Stomach (tissue), 9 donors: ENCODE data around the gene HSPBP1. TPM values are rescaled to one million over a fixed set of nuclear protein-coding genes. Genes with fewer than 3 reads are reported as not detected.

ENCODE experiments used
- DNase-seq, 2 donors: peaks; one replicate each; pipeline versions ENCODE4 v3.0.0 to v3.0.0-alpha.2; 2013 to 2019
- H3K27ac ChIP-seq, 5 donors: fragments of 200-600 bp in 4 of 5; sonication (generic) in 4 of 5; one replicate each; pipeline ENCODE4 v1.5.1; 2013 to 2019; ENCODE audit warnings: mild to moderate bottlenecking in 1 of 5, moderate library complexity in 1 of 5
- H3K27me3 ChIP-seq, 3 donors: fragments of 200-600 bp; sonication (generic); one replicate each; pipeline ENCODE4 v1.5.1; 2017 to 2019; ENCODE audit warnings: mixed run types in 1 of 3
- H3K36me3 ChIP-seq, 4 donors: fragments of 200-600 bp; sonication (generic); 1 replicate in 3 of 4; 2 replicates in 1 of 4; pipeline ENCODE4 v1.5.1; 2016 to 2019
- H3K4me1 ChIP-seq, 4 donors: fragments of 200-600 bp; sonication (generic); one replicate each; pipeline ENCODE4 v1.5.1; 2016 to 2019
- H3K4me3 ChIP-seq, 4 donors: fragments of 200-600 bp; sonication (generic) in 3 of 4; one replicate each; pipeline ENCODE4 v1.5.1; 2016 to 2019; ENCODE audit warnings: mild to moderate bottlenecking in 1 of 4
- H3K9me3 ChIP-seq, 4 donors: fragments of 200-600 bp; sonication (generic); one replicate each; pipeline ENCODE4 v1.5.1; 2016 to 2019
- EP300 ChIP-seq: sonication (generic); formaldehyde crosslinking; IDR thresholded peaks from one replicate; pipeline ENCODE4 v1.6.1; 2017; ENCODE audit warnings: antibody characterized with exemption
- POLR2A ChIP-seq, 4 donors: fragments of 450-650 bp; IDR thresholded peaks; one replicate each; pipeline ENCODE4 v1.6.1; 2016; ENCODE audit warnings: antibody characterized with exemption in 4 of 4, control low read depth in 2 of 4, mild to moderate bottlenecking in 1 of 4, moderate library complexity in 1 of 4
- POLR2AphosphoS5 ChIP-seq, 3 donors: sonication (generic); formaldehyde crosslinking; IDR thresholded peaks; one replicate each; pipeline ENCODE4 v1.6.1; 2016; ENCODE audit warnings: antibody characterized with exemption in 3 of 3
- WGBS, 5 donors: extraction: QIAGEN DNeasy Blood & Tissue Kit in 3 of 5; methylation state at CpG; one replicate each; pipeline versions ENCODE4 v1.1.5 to v1.1.7; 2013 to 2018; 5-methylcytosine and 5-hydroxymethylcytosine counted together
- intact Hi-C: fragments of 100-400 bp; cut with DNase I; formaldehyde crosslinking; loops from one replicate; pipeline ENCODE4 v1.15.1; 2023; ENCODE audit warnings: low total_unique reads
- polyA plus RNA-seq, 3 donors: library from polyadenylated mRNA; stranded (reverse); fragments of 200-250 nt; gene quantifications; one replicate each; pipeline ENCODE4 v1.2.3, GENCODE V29; 2013
- total RNA-seq, 5 donors: library from RNA; depleted of rRNA; stranded (reverse); fragments of >200 nt; gene quantifications; one replicate each; pipeline versions ENCODE4 v1.1.0 to v1.2.3, GENCODE V29; 2014 to 2016
- TF ChIP-seq, protein P1 (sequence below), 7 experiments: fragments of 450-650 bp in 4 of 7; fragments of 200-600 bp in 3 of 7; sonication (generic) in 3 of 7; IDR thresholded peaks; one replicate each; pipeline ENCODE4 v1.5.1; 2016 to 2019; ENCODE audit warnings: antibody characterized with exemption in 7 of 7, control low read depth in 2 of 7, mild to moderate bottlenecking in 1 of 7
- donor health status: healthy with polysubstance abuse.
- donor health status: Bipolar disorder and iron deficiency.
- donor health status: healthy.

Gene HSPBP1
- total and polyA plus RNA-seq, 8 donors = 5.3 to 69.2 (median 26.3) TPM

- TF ChIP-seq, protein P1, sequence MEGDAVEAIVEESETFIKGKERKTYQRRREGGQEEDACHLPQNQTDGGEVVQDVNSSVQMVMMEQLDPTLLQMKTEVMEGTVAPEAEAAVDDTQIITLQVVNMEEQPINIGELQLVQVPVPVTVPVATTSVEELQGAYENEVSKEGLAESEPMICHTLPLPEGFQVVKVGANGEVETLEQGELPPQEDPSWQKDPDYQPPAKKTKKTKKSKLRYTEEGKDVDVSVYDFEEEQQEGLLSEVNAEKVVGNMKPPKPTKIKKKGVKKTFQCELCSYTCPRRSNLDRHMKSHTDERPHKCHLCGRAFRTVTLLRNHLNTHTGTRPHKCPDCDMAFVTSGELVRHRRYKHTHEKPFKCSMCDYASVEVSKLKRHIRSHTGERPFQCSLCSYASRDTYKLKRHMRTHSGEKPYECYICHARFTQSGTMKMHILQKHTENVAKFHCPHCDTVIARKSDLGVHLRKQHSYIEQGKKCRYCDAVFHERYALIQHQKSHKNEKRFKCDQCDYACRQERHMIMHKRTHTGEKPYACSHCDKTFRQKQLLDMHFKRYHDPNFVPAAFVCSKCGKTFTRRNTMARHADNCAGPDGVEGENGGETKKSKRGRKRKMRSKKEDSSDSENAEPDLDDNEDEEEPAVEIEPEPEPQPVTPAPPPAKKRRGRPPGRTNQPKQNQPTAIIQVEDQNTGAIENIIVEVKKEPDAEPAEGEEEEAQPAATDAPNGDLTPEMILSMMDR (IDR thresholded peaks at IDR 0.05) = no peak
- TF ChIP-seq POLR2AphosphoS5 (IDR thresholded peaks at IDR 0.05) (no peak), POLR2A (IDR thresholded peaks at IDR 0.05) (no peak), EP300 (no peak)
- H3K4me1 ChIP-seq = peaks cover 0 to 11% (median 0%) of the 10 kb centered on the region in 4 donors
- no peaks in the 10 kb centered on the region for H3K36me3 ChIP-seq
- peak in 1 of 2 donors; percentile 1 for DNase-seq
- WGBS, 5 donors = 44 to 60% (median 57%) methylated on average over 11 to 12 of the region's 12 CpGs
- H3K9me3 ChIP-seq = no peaks in the 10 kb centered on the region
- peaks cover 0 to 28% (median 3%) of the 10 kb centered on the region in 3 donors for H3K27me3 ChIP-seq
- intact Hi-C loops = no loop called here
- H3K4me3 ChIP-seq = no peak overlapping the region
- H3K27ac ChIP-seq = no peak overlapping the region
Observed at GRCh38 chr19:55322204-55322885, 42.4 kb upstream of the HSPBP1 start.

- DNase-seq = no peak
- intact Hi-C loops = no loop called here
- TF ChIP-seq POLR2A (IDR thresholded peaks at IDR 0.05) = no peak
- no peak for TF ChIP-seq POLR2AphosphoS5 (IDR thresholded peaks at IDR 0.05)
- TF ChIP-seq EP300 = no peak
- TF ChIP-seq, protein P1 (IDR thresholded peaks at IDR 0.05) = no peak
- H3K4me1 ChIP-seq = peaks cover 0 to 11% (median 0%) of the 10 kb centered on the region in 4 donors
- WGBS, 5 donors = 64 to 74% (median 72%) methylated on average over 7 to 9 of the region's 9 CpGs
- no peaks in the 10 kb centered on the region for H3K36me3 ChIP-seq
- H3K4me3 ChIP-seq = no peak overlapping the region
- no peaks in the 10 kb centered on the region for H3K9me3 ChIP-seq
- H3K27ac ChIP-seq = no peak overlapping the region
- H3K27me3 ChIP-seq = peaks cover 0 to 28% (median 3%) of the 10 kb centered on the region in 3 donors
Observed at GRCh38 chr19:55321466-55322137, 41.7 kb upstream of the HSPBP1 start.

GRCh38 chr19:55320844-55321419 is 41.0 kb upstream of the HSPBP1 start:
- no peaks in the 10 kb centered on the region for H3K9me3 ChIP-seq
- 81 to 91% (median 86%) methylated on average over 6 to 8 of the region's 8 CpGs for WGBS, 5 donors
- H3K27me3 ChIP-seq = peaks cover 0 to 28% (median 3%) of the 10 kb centered on the region in 3 donors
- no peak for TF ChIP-seq POLR2AphosphoS5 (IDR thresholded peaks at IDR 0.05)
- TF ChIP-seq, protein P1 (IDR thresholded peaks at IDR 0.05) = no peak
- no peak for TF ChIP-seq POLR2A (IDR thresholded peaks at IDR 0.05)
- no peak for TF ChIP-seq EP300
- no peaks in the 10 kb centered on the region for H3K36me3 ChIP-seq
- no peak for DNase-seq
- intact Hi-C loops = no loop called here
- no peak overlapping the region for H3K4me3 ChIP-seq
- H3K27ac ChIP-seq = no peak overlapping the region
- H3K4me1 ChIP-seq = peaks cover 0 to 11% (median 0%) of the 10 kb centered on the region in 4 donors

- no peak overlapping the region for H3K4me3 ChIP-seq
- intact Hi-C loops = no loop called here
- DNase-seq = peak in 1 of 2 donors; percentile 79
- TF ChIP-seq, protein P1 (IDR thresholded peaks at IDR 0.05) = no peak
- TF ChIP-seq POLR2A (IDR thresholded peaks at IDR 0.05) (no peak), EP300 (no peak), POLR2AphosphoS5 (IDR thresholded peaks at IDR 0.05) (no peak)
- no peaks in the 10 kb centered on the region for H3K9me3 ChIP-seq
- no peak overlapping the region for H3K27ac ChIP-seq
- H3K4me1 ChIP-seq = peaks cover 0 to 11% (median 0%) of the 10 kb centered on the region in 4 donors
- H3K36me3 ChIP-seq = no peaks in the 10 kb centered on the region
- 16 to 26% (median 20%) methylated on average over 12 to 21 of the region's 21 CpGs for WGBS, 5 donors
- H3K27me3 ChIP-seq = peaks cover 0 to 28% (median 3%) of the 10 kb centered on the region in 3 donors
Observed at GRCh38 chr19:55319785-55320184, 39.9 kb upstream of the HSPBP1 start.
